Psoas muscle (tissue), 8 donors: Measurements from ENCODE around the gene DDR2. TPM values are rescaled to one million over a fixed set of nuclear protein-coding genes. Genes with fewer than 3 reads are reported as not detected.

Experiments
- ATAC-seq, 4 donors: fragments of 200-7000 bp; cut with Tn5 transposase; one replicate each; pipeline ENCODE4 v1.9.1; 2020; ENCODE audit warnings: moderate library complexity in 3 of 4, mild to moderate bottlenecking in 2 of 4
- DNase-seq, 2 donors: peaks; one replicate each; pipeline ENCODE4 v3.0.0-alpha.2; 2020
- H3K27ac ChIP-seq: fragments of 200-600 bp; one replicate; pipeline ENCODE4 v1.8.0; 2022
- H3K27me3 ChIP-seq, 3 donors: fragments of 200-600 bp in 1 of 3; one replicate each; pipeline versions ENCODE4 v1.6.1 to v1.8.0; 2013 to 2022; ENCODE audit warnings: low read length in 2 of 3, mild to moderate bottlenecking in 2 of 3, moderate library complexity in 1 of 3; ENCODE audit not compliant: insufficient read depth in 3 of 3
- H3K36me3 ChIP-seq, 2 donors: fragments of 200-600 bp in 1 of 2; one replicate each; pipeline versions ENCODE4 v1.6.1 to v1.8.0; 2013 to 2022; ENCODE audit warnings: low read depth in 1 of 2, mild to moderate bottlenecking in 1 of 2, moderate library complexity in 1 of 2; ENCODE audit not compliant: insufficient read depth in 1 of 2
- H3K4me1 ChIP-seq: fragments of 200-600 bp; one replicate; pipeline ENCODE4 v1.8.0; 2022
- H3K4me3 ChIP-seq: fragments of 200-600 bp; one replicate; pipeline ENCODE4 v1.8.0; 2022; ENCODE audit warnings: mild to moderate bottlenecking
- H3K9me3 ChIP-seq: fragments of 200-600 bp; one replicate; pipeline ENCODE4 v1.8.0; 2022
- CTCF ChIP-seq: fragments of 200-600 bp; IDR thresholded peaks from one replicate; pipeline ENCODE4 v1.8.0; 2022; ENCODE audit warnings: antibody characterized with exemption
- WGBS, 3 donors: extraction: QIAGEN DNeasy Blood & Tissue Kit; methylation state at CpG; one replicate each; pipeline versions ENCODE4 v1.1.6 to v1.1.7; 2013; 5-methylcytosine and 5-hydroxymethylcytosine counted together
- intact Hi-C, 2 donors: fragments of 100-400 bp; cut with DNase I; formaldehyde crosslinking; loops; one replicate each; pipeline versions ENCODE4 v1.11.0 to v1.14.2; 2022
- polyA plus RNA-seq, 3 donors: library from polyadenylated mRNA; stranded (reverse); fragments of 200-250 nt; gene quantifications; one replicate each; pipeline ENCODE4 v1.2.3, GENCODE V29; 2013
- total RNA-seq, 4 donors: library from RNA; stranded (reverse); fragmentation: NEBNext Ultra II Directional in 2 of 4; extraction: Animal tissue kit (Norgen Biotek cat#: 25700) in 2 of 4; gene quantifications; one replicate each; pipeline versions ENCODE4 v1.2.1 to v1.2.4, GENCODE V29; 2021 to 2023
- donor health status: healthy with polysubstance abuse.
- donor health status: DM: no; HTN: no; CAD: no; lungs with moderate emphysema.
- donor health status: Bipolar disorder and iron deficiency.
- donor health status: healthy.
- donor health status: DM: yes; HTN: yes; CAD: no.
- donor health status: DM: no; HTN: no; CAD: no.
- donor health status: DM: no; HTN: no; CAD: no.
- donor health status: DM: yes; HTN: yes; CAD: no.

DDR2 gene
- total and polyA plus RNA-seq, 7 donors = 1.3 to 21.2 (median 6.0) TPM

- Histone ChIP-seq H3K27ac (no peak overlapping the region), H3K4me3 (no peak overlapping the region), H3K36me3 (no peaks in the 10 kb centered on the region), H3K27me3 (no peaks in the 10 kb centered on the region), H3K9me3 (peaks cover 4% of the 10 kb centered on the region), H3K4me1 (peaks cover 13% of the 10 kb centered on the region)
- no peak for DNase-seq
- WGBS, 3 donors = 52 to 57% (median 57%) methylated on average over 5 of the region's 5 CpGs
- intact Hi-C loops = no loop called here
- ATAC-seq = peak in 2 of 4 donors; percentile 39 to 63
- no peak for TF ChIP-seq CTCF
Observed at GRCh38 chr1:162688931-162689330, 56.7 kb downstream of the DDR2 start.

GRCh38 chr1:162689745-162690671 lies 57.7 kb downstream of the DDR2 start:
- intact Hi-C loops = no loop called here
- Histone ChIP-seq H3K27me3 (no peaks in the 10 kb centered on the region), H3K27ac (no peak overlapping the region), H3K4me1 (peaks cover 13% of the 10 kb centered on the region), H3K4me3 (no peak overlapping the region), H3K36me3 (no peaks in the 10 kb centered on the region), H3K9me3 (no peaks in the 10 kb centered on the region)
- peak in 1 of 2 donors; percentile 35 for DNase-seq
- ATAC-seq = peak in 1 of 4 donors; percentile 39
- 39 to 56% (median 47%) methylated on average over 5 of the region's 5 CpGs for WGBS, 3 donors
- TF ChIP-seq CTCF = no peak

GRCh38 chr1:162690672-162691434 lies 58.6 kb downstream of the DDR2 start:
- Histone ChIP-seq H3K36me3 (no peaks in the 10 kb centered on the region), H3K9me3 (no peaks in the 10 kb centered on the region), H3K4me3 (no peak overlapping the region), H3K27ac (peak overlapping the region; percentile 11), H3K27me3 (no peaks in the 10 kb centered on the region), H3K4me1 (peaks cover 13% of the 10 kb centered on the region)
- intact Hi-C loops = no loop called here
- ATAC-seq (peak; percentile 54 to 84 (median 80)), DNase-seq (peak; percentile 71 to 80)
- WGBS, 3 donors = 26 to 42% (median 28%) methylated on average over 7 of the region's 7 CpGs
- TF ChIP-seq CTCF = no peak

- no peak for DNase-seq
Observed at GRCh38 chr1:162691999-162692575, 59.8 kb downstream of the DDR2 start.

More at GRCh38 chr1:162691999-162692575, 59.8 kb downstream of the DDR2 start:
- no peaks in the 10 kb centered on the region for H3K27me3 ChIP-seq
- TF ChIP-seq CTCF = no peak
- no peaks in the 10 kb centered on the region for H3K36me3 ChIP-seq
- intact Hi-C loops = no loop called here
- no peaks in the 10 kb centered on the region for H3K9me3 ChIP-seq
- H3K4me1 ChIP-seq = peaks cover 26% of the 10 kb centered on the region
- no peak for ATAC-seq
- 61 to 78% (median 68%) methylated on average over 4 of the region's 4 CpGs for WGBS, 3 donors
- no peak overlapping the region for H3K4me3 ChIP-seq
- no peak overlapping the region for H3K27ac ChIP-seq
